ENCODE measurements around the gene DNAJC21.

- no peak for TF ChIP-seq CTCF (IDR thresholded peaks at IDR 0.05)
- no peak for TF ChIP-seq POLR2A (IDR thresholded peaks at IDR 0.05)
Observed at GRCh38 chr5:34970552-34970951, 41.2 kb downstream of the DNAJC21 start.
